Measurements from ENCODE around the gene RPTOR.

RPTOR gene

GRCh38 chr17:80751946-80752581 lies 207.4 kb downstream of the RPTOR start:
- TF ChIP-seq, protein P1, sequence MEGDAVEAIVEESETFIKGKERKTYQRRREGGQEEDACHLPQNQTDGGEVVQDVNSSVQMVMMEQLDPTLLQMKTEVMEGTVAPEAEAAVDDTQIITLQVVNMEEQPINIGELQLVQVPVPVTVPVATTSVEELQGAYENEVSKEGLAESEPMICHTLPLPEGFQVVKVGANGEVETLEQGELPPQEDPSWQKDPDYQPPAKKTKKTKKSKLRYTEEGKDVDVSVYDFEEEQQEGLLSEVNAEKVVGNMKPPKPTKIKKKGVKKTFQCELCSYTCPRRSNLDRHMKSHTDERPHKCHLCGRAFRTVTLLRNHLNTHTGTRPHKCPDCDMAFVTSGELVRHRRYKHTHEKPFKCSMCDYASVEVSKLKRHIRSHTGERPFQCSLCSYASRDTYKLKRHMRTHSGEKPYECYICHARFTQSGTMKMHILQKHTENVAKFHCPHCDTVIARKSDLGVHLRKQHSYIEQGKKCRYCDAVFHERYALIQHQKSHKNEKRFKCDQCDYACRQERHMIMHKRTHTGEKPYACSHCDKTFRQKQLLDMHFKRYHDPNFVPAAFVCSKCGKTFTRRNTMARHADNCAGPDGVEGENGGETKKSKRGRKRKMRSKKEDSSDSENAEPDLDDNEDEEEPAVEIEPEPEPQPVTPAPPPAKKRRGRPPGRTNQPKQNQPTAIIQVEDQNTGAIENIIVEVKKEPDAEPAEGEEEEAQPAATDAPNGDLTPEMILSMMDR (IDR thresholded peaks at IDR 0.05; ENCODE audit: control insufficient read depth, insufficient read depth, low read depth, low read length, missing control alignments): no peak
- DNase-seq (ENCODE audit: low read depth): no peak
- no peak overlapping the region for H3K4me3 ChIP-seq (ENCODE audit: control insufficient read depth, low read depth, low read length)

- no peak for DNase-seq (ENCODE audit: low read depth)
- TF ChIP-seq, protein P1 (IDR thresholded peaks at IDR 0.05; ENCODE audit: control insufficient read depth, insufficient read depth, low read depth, low read length, missing control alignments): no peak
- no peak overlapping the region for H3K4me3 ChIP-seq (ENCODE audit: control insufficient read depth, low read depth, low read length)
Measured at GRCh38 chr17:80753685-80754345, 209.2 kb downstream of the RPTOR start.

DNA sequence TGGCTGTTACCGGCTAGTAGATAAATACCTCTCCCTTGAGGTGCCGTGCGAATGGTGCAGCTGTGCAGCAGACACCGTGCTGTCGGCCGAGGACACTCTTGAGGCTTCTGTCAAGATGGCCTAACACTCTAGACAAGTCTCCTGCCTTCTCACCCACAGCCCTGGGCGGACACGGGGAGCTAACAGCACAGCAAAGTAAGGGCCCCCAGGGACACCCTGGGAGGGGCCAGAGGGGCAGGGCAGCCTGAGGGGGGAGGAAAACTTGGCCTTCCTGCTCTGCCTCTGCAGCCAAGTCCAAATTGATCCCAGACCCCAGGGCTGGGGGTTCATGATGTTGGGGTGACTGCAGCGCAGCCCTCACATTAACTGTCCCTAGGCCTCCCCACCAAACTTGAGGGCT lies 210.2 kb downstream of the RPTOR start:
- no peak for DNase-seq (ENCODE audit: low read depth)
- TF ChIP-seq, protein P1 (IDR thresholded peaks at IDR 0.05; ENCODE audit: control insufficient read depth, insufficient read depth, low read depth, low read length, missing control alignments): no peak
- no peak overlapping the region for H3K4me3 ChIP-seq (ENCODE audit: control insufficient read depth, low read depth, low read length)

GRCh38 chr17:80755650-80756405 lies 211.2 kb downstream of the RPTOR start:
- TF ChIP-seq, protein P1 (IDR thresholded peaks at IDR 0.05; ENCODE audit: control insufficient read depth, insufficient read depth, low read depth, low read length, missing control alignments): peak; percentile 37
- DNase-seq (ENCODE audit: low read depth): no peak
- no peak overlapping the region for H3K4me3 ChIP-seq (ENCODE audit: control insufficient read depth, low read depth, low read length)

DNA sequence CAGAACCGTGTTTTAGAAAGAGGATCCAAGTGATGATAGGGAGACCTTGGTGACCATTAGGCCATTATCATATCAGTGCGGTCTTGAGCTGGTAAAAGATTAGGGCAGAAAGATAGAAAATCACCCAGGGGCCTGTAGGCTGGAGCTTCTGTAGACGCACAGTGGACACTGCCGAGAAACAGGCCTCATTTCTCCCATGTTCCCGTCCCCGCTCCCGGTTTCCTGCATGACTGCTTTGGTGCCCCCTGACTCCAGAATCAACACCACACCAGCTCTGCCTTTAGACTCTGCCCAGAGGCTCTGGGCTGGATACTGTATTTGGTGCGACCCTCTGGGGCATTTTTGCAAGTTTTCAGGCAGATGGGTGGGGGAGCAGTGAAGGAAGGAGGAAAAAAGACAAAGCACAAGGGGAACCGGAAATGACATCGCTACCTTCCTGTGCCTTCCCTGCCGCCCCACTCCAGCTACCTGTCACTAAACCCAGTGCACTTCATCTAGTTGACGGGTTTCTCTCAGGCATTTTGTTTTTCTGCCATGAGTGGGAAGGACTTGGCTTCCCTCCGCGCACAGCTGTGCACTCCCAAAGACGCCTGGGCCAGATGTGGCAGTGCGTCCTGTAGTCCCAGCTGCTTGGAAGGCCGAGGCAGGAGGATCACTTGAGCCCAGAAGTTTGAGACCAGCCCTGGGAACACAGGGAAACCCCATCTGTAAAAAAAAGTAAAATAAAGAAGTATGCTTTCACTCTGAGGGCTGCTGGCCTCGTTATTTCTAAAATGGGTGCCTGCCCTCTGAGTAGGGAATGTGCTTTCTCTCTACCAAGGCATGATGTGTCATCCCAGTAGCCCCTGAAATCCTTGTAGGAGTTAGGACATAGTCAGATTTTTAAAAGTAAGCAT lies 214.1 kb downstream of the RPTOR start:
- DNase-seq (ENCODE audit: low read depth): no peak
- H3K4me3 ChIP-seq (ENCODE audit: control insufficient read depth, low read depth, low read length): no peak overlapping the region
- TF ChIP-seq, protein P1 (IDR thresholded peaks at IDR 0.05; ENCODE audit: control insufficient read depth, insufficient read depth, low read depth, low read length, missing control alignments): no peak

GRCh38 chr17:80759377-80759673 lies 214.7 kb downstream of the RPTOR start:
- H3K4me3 ChIP-seq (ENCODE audit: control insufficient read depth, low read depth, low read length): no peak overlapping the region
- no peak for DNase-seq (ENCODE audit: low read depth)
- TF ChIP-seq, protein P1 (IDR thresholded peaks at IDR 0.05; ENCODE audit: control insufficient read depth, insufficient read depth, low read depth, low read length, missing control alignments): no peak
